Measurements from ENCODE around the gene FAM171A1. TPM values are rescaled to one million over a fixed set of nuclear protein-coding genes. Genes with fewer than 3 reads are reported as not detected.
"Not testable (repeated sequence)": the region's sequence is repeated elsewhere in the genome, so short reads cannot be mapped to it uniquely, and the experiment has no call there.

The FAM171A1 gene
- total and polyA plus RNA-seq, 4 donors, result 3.4 to 23.5 (median 9.7) TPM

DNA sequence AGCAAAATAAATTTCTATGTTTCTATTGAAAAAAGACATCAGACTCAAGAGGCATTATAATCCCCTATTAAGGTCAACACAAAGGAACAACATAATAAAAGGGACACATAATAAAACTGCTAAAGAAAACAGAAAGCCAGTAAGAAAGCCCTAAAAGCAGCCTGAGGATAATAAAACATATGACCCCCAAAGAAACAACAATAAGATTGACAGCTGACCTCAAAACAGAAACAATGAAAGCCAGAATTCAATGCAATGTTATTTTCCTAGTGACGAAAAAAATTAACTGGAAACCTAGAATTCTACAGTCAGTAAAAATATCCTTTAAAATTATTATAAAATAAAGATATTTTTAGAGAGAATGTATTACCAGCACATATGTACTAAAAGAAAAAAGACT lies 44.9 kb upstream of the FAM171A1 start:
- Histone ChIP-seq H3K36me3 (ENCODE audit: control insufficient read depth in 4 of 4, insufficient read depth in 4 of 4, low read length in 4 of 4) (no peaks in the 10 kb centered on the region), H3K27ac (ENCODE audit: low read depth in 1 of 2, low read length in 1 of 2) (no peak overlapping the region), H3K4me1 (ENCODE audit: control insufficient read depth in 5 of 5, insufficient read depth in 5 of 5, low read length in 5 of 5) (no peaks in the 10 kb centered on the region), H3K9ac (ENCODE audit: insufficient read depth in 1 of 2, low read length in 2 of 2) (no peak overlapping the region), H3K4me3 (no peak overlapping the region), H3K9me3 (ENCODE audit: control insufficient read depth in 4 of 4, insufficient read depth in 3 of 4, low read length in 3 of 4) (no peaks in the 10 kb centered on the region), H3K27me3 (ENCODE audit: control insufficient read depth in 3 of 3, insufficient read depth in 3 of 3, low read length in 2 of 3) (no peaks in the 10 kb centered on the region)
- DNase-seq (no peak), ATAC-seq (ENCODE audit: insufficient read depth, low FRiP score) (no peak)
- WGBS, 2 donors, result 93 to 94% methylated on average over 1 of the region's 1 CpG
- no peak for TF ChIP-seq CTCF (IDR thresholded peaks at IDR 0.05; ENCODE audit: control extremely low read depth, extremely low read depth)

DNA sequence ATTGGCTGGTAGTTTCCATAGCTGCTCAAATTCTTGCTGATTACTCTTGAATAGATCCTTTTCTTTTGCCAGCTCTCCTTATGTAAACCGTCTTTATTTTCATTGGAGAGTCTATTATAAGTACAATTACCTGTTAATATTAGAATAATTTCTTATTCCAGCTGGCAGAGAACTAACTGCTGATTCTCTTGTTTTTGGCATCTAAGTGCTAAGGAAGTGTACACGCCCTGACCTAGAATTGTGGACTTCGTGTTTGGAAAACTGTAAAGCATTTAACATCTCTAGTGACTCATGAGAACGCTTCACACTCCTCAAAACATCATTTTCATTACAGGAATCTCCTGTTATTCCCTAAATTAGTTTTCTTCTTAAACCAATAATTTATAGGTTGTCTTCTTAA lies 39.9 kb upstream of the FAM171A1 start:
- H3K27me3 ChIP-seq (ENCODE audit: control insufficient read depth in 3 of 3, insufficient read depth in 3 of 3, low read length in 2 of 3), result peaks cover 0 to 2% (median 0%) of the 10 kb centered on the region in 3 donors
- H3K27ac ChIP-seq (ENCODE audit: low read depth in 1 of 2, low read length in 1 of 2), result no peak overlapping the region
- no peak for ATAC-seq (ENCODE audit: insufficient read depth, low FRiP score)
- no peak for TF ChIP-seq CTCF (IDR thresholded peaks at IDR 0.05; ENCODE audit: control extremely low read depth, extremely low read depth)
- 67 to 80% methylated on average over 4 of the region's 4 CpGs for WGBS, 2 donors
- no peak overlapping the region for H3K9ac ChIP-seq (ENCODE audit: insufficient read depth in 1 of 2, low read length in 2 of 2)
- H3K36me3 ChIP-seq (ENCODE audit: control insufficient read depth in 4 of 4, insufficient read depth in 4 of 4, low read length in 4 of 4), result no peaks in the 10 kb centered on the region
- no peak for DNase-seq
- no peaks in the 10 kb centered on the region for H3K4me1 ChIP-seq (ENCODE audit: control insufficient read depth in 5 of 5, insufficient read depth in 5 of 5, low read length in 5 of 5)
- H3K4me3 ChIP-seq, result no peak overlapping the region
- H3K9me3 ChIP-seq (ENCODE audit: control insufficient read depth in 4 of 4, insufficient read depth in 3 of 4, low read length in 3 of 4), result no peaks in the 10 kb centered on the region

DNA sequence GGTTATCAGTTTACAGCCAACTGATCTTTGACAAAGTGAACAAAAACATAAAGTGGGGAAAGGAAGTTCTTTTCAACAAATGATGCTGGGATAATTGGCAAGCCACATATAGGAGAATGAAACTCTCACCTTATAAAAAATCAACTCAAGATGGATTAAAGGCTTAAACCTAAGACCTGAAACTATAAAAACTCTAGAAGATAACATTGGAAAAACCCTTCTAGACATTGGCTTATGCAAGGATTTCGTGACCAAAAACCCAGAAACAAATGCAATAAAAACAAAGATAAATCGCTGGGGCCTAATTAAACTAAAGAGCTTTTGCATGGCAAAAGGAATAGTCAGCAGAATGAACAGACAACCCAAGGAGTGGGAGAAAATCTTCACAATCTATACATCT lies 38.3 kb upstream of the FAM171A1 start:
- WGBS, 2 donors, result 82 to 87% methylated on average over 2 of the region's 2 CpGs
- not testable (repeated sequence) for ATAC-seq (ENCODE audit: insufficient read depth, low FRiP score); H3K4me1 ChIP-seq (ENCODE audit: control insufficient read depth in 5 of 5, insufficient read depth in 5 of 5, low read length in 5 of 5); H3K4me3 ChIP-seq; H3K36me3 ChIP-seq (ENCODE audit: control insufficient read depth in 4 of 4, insufficient read depth in 4 of 4, low read length in 4 of 4); H3K27me3 ChIP-seq (ENCODE audit: control insufficient read depth in 3 of 3, insufficient read depth in 3 of 3, low read length in 2 of 3); H3K9me3 ChIP-seq (ENCODE audit: control insufficient read depth in 4 of 4, insufficient read depth in 3 of 4, low read length in 3 of 4); H3K27ac ChIP-seq (ENCODE audit: low read depth in 1 of 2, low read length in 1 of 2); DNase-seq; H3K9ac ChIP-seq (ENCODE audit: insufficient read depth in 1 of 2, low read length in 2 of 2)

DNA sequence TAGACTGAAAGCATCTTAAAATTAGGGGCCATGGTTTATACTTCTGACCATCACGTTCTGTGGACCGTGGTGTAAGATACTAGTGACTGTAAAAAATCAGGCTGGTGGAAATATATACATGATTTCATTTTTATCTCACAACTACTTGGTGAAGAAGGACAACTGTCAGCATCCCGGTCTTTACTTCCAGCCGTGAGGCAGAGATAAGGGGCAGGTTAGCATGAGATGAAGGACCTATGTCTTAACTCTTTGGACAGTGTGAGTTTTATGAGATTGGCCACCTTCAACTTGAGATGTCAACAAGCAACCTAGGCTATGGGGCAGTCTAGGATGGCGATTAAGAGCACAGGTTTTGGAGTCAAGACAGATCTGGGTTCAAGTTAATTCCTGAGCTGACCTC lies 37.5 kb upstream of the FAM171A1 start:
- peaks cover 0 to 2% (median 0%) of the 10 kb centered on the region in 3 donors for H3K27me3 ChIP-seq (ENCODE audit: control insufficient read depth in 3 of 3, insufficient read depth in 3 of 3, low read length in 2 of 3)
- H3K27ac ChIP-seq (ENCODE audit: low read depth in 1 of 2, low read length in 1 of 2), result no peak overlapping the region
- TF ChIP-seq CTCF (IDR thresholded peaks at IDR 0.05; ENCODE audit: control extremely low read depth, extremely low read depth), result no peak
- DNase-seq (no peak), ATAC-seq (ENCODE audit: insufficient read depth, low FRiP score) (no peak)
- H3K9me3 ChIP-seq (ENCODE audit: control insufficient read depth in 4 of 4, insufficient read depth in 3 of 4, low read length in 3 of 4), result no peaks in the 10 kb centered on the region
- 91 to 93% methylated on average over 5 of the region's 5 CpGs for WGBS, 2 donors
- H3K4me3 ChIP-seq, result no peak overlapping the region
- no peaks in the 10 kb centered on the region for H3K4me1 ChIP-seq (ENCODE audit: control insufficient read depth in 5 of 5, insufficient read depth in 5 of 5, low read length in 5 of 5)
- H3K36me3 ChIP-seq (ENCODE audit: control insufficient read depth in 4 of 4, insufficient read depth in 4 of 4, low read length in 4 of 4), result no peaks in the 10 kb centered on the region
- no peak overlapping the region for H3K9ac ChIP-seq (ENCODE audit: insufficient read depth in 1 of 2, low read length in 2 of 2)

All from lung (tissue), 12 donors.